SK-N-SH treated with all-trans-retinoic acid at 6 μM for 48 hours (cell line): ENCODE measurements around the gene EXD3.

Source experiments
- ATAC-seq: fragments of 200-7000 bp; cut with Tn5 transposase; 3 replicates; pipeline ENCODE4 v1.9.1; 2020; ENCODE audit warnings: mild to moderate bottlenecking, moderate library complexity
- ARNTL ChIP-seq: fragments of 450-650 bp; formaldehyde crosslinking; IDR thresholded peaks from 2 replicates; pipeline ENCODE4 v1.5.0; 2020; ENCODE audit warnings: low read depth, mild to moderate bottlenecking, moderate library complexity, borderline replicate concordance
- CSDC2 ChIP-seq: fragments of 250-450 bp; sonication (Bioruptor Pico); IDR thresholded peaks from 2 replicates; pipeline ENCODE4 v1.5.0; 2020; ENCODE audit warnings: mild to moderate bottlenecking, moderate library complexity
- ESRRG ChIP-seq: fragments of 250-450 bp; sonication (Bioruptor Pico); IDR thresholded peaks from 2 replicates; pipeline ENCODE4 v1.6.1; 2021; ENCODE audit warnings: mild to moderate bottlenecking
- GLIS3 ChIP-seq: fragments of 250-450 bp; sonication (Bioruptor Pico); IDR thresholded peaks from 2 replicates; pipeline ENCODE4 v1.5.0; 2020; ENCODE audit warnings: mild to moderate bottlenecking, moderate library complexity
- ISL1 ChIP-seq: fragments of 250-450 bp; sonication (Bioruptor Pico); IDR thresholded peaks from 2 replicates; pipeline ENCODE4 v2.1.2; 2022; ENCODE audit warnings: mild to moderate bottlenecking, moderate library complexity
- OSR1 ChIP-seq: fragments of 250-450 bp; sonication (Bioruptor Pico); IDR thresholded peaks from 2 replicates; pipeline ENCODE4 v1.8.0; 2022; ENCODE audit warnings: moderate library complexity, mild to moderate bottlenecking, inconsistent platforms
- RARB ChIP-seq: fragments of 250-450 bp; sonication (Bioruptor Pico); IDR thresholded peaks from 2 replicates; pipeline ENCODE4 v1.8.0; 2021; ENCODE audit warnings: mild to moderate bottlenecking, moderate library complexity
- TCF4 ChIP-seq: fragments of 250-450 bp; sonication (Bioruptor Pico); IDR thresholded peaks from 2 replicates; pipeline ENCODE4 v1.8.0; 2021; ENCODE audit warnings: mild to moderate bottlenecking, moderate library complexity, borderline replicate concordance
- ZC3H10 ChIP-seq: fragments of 250-450 bp; sonication (Bioruptor Pico); IDR thresholded peaks from 2 replicates; pipeline ENCODE4 v1.5.1; 2021; ENCODE audit warnings: mild to moderate bottlenecking, moderate library complexity
- ZFP30 ChIP-seq: fragments of 450-650 bp; formaldehyde crosslinking; IDR thresholded peaks from 2 replicates; pipeline ENCODE4 v1.5.0; 2022; ENCODE audit warnings: mild to moderate bottlenecking, moderate library complexity
- ZNF565 ChIP-seq: fragments of 450-650 bp; formaldehyde crosslinking; conservative IDR thresholded peaks from 2 replicates; pipeline ENCODE4 v1.5.0; 2020; ENCODE audit warnings: low read depth, mild to moderate bottlenecking, moderate library complexity
- ZNF70 ChIP-seq: fragments of 450-650 bp; formaldehyde crosslinking; IDR thresholded peaks from 2 replicates; pipeline ENCODE4 v1.5.0; 2020; ENCODE audit warnings: mild to moderate bottlenecking, moderate library complexity
- ZNF8 ChIP-seq: fragments of 450-650 bp; formaldehyde crosslinking; IDR thresholded peaks from 2 replicates; pipeline ENCODE4 v1.5.0; 2020; ENCODE audit warnings: mild to moderate bottlenecking, moderate library complexity
- TF ChIP-seq, protein P1 (sequence below): fragments of 250-450 bp; sonication (Bioruptor Pico); IDR thresholded peaks from 2 replicates; pipeline ENCODE4 v1.5.1; 2020; ENCODE audit warnings: low read depth, mild to moderate bottlenecking, moderate library complexity
- TF ChIP-seq, protein P2 (sequence below): fragments of 250-450 bp; sonication (Bioruptor Pico); IDR thresholded peaks from 2 replicates; pipeline ENCODE4 v1.8.0; 2021; ENCODE audit warnings: low read depth, mild to moderate bottlenecking, moderate library complexity, borderline replicate concordance
- TF ChIP-seq, protein P3 (sequence below): fragments of 250-450 bp; sonication (Bioruptor Pico); IDR thresholded peaks from 2 replicates; pipeline ENCODE4 v1.5.1; 2021; ENCODE audit warnings: mild to moderate bottlenecking, moderate library complexity
- TF ChIP-seq, protein P4 (sequence below): fragments of 250-450 bp; sonication (Bioruptor Pico); IDR thresholded peaks from 2 replicates; pipeline ENCODE4 v1.8.0; 2020; ENCODE audit warnings: mild to moderate bottlenecking, moderate library complexity, borderline replicate concordance
- TF ChIP-seq, protein P5 (sequence below): fragments of 250-450 bp; sonication (Bioruptor Pico); IDR thresholded peaks from 2 replicates; pipeline ENCODE4 v1.5.0; 2020; ENCODE audit warnings: mild to moderate bottlenecking, moderate library complexity

Gene EXD3

DNA sequence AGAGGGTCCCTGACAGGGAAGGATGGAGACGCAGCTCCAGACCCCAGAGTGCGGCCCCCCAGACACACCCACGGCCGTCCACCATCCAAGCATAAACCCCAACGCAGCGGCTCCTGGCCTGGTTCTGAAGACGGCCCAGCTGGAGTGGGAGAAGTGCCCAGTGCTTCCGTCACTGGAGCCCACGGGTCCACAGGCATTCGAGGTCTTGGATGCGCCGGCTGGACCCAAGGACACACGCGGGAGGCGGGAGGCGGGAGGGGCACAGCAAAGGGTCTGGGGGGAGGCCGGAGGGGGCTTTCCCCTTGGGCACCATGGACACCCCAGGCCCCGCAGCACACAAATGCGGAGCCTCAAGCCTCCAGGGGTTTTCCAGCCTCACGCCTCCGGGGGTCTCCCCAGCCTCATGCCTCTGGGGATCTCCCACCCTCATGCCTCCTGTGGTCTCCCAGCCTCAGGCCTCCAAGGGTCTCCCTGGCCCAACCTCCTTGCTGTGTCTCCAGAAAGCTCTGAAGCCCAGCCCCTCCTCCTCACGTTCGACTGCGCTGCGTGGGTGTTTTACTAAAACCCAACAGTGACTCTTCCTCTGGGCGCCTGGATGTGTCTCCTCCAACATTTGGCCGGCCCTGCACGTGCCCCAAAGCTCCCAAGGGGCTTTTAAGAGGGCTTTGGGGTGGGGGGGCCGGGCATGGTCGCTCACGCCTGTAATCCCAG is 15.2 kb downstream of the EXD3 start:
- TF ChIP-seq, protein P1, sequence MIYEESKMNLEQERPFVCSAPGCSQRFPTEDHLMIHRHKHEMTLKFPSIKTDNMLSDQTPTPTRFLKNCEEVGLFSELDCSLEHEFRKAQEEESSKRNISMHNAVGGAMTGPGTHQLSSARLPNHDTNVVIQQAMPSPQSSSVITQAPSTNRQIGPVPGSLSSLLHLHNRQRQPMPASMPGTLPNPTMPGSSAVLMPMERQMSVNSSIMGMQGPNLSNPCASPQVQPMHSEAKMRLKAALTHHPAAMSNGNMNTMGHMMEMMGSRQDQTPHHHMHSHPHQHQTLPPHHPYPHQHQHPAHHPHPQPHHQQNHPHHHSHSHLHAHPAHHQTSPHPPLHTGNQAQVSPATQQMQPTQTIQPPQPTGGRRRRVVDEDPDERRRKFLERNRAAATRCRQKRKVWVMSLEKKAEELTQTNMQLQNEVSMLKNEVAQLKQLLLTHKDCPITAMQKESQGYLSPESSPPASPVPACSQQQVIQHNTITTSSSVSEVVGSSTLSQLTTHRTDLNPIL (CRISPR knock-in tag), result no peak
- TF ChIP-seq GLIS3 (no peak), ISL1 (CRISPR knock-in tag) (no peak), ZNF8 (CRISPR knock-in tag) (no peak), CSDC2 (CRISPR knock-in tag) (no peak), RARB (CRISPR knock-in tag) (no peak), OSR1 (CRISPR knock-in tag) (no peak), ZNF565 (CRISPR knock-in tag) (no peak)
- TF ChIP-seq, protein P2, sequence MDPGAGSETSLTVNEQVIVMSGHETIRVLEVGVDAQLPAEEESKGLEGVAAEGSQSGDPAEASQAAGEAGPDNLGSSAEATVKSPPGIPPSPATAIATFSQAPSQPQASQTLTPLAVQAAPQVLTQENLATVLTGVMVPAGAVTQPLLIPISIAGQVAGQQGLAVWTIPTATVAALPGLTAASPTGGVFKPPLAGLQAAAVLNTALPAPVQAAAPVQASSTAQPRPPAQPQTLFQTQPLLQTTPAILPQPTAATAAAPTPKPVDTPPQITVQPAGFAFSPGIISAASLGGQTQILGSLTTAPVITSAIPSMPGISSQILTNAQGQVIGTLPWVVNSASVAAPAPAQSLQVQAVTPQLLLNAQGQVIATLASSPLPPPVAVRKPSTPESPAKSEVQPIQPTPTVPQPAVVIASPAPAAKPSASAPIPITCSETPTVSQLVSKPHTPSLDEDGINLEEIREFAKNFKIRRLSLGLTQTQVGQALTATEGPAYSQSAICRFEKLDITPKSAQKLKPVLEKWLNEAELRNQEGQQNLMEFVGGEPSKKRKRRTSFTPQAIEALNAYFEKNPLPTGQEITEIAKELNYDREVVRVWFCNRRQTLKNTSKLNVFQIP, result no peak
- no peak for ATAC-seq

DNA sequence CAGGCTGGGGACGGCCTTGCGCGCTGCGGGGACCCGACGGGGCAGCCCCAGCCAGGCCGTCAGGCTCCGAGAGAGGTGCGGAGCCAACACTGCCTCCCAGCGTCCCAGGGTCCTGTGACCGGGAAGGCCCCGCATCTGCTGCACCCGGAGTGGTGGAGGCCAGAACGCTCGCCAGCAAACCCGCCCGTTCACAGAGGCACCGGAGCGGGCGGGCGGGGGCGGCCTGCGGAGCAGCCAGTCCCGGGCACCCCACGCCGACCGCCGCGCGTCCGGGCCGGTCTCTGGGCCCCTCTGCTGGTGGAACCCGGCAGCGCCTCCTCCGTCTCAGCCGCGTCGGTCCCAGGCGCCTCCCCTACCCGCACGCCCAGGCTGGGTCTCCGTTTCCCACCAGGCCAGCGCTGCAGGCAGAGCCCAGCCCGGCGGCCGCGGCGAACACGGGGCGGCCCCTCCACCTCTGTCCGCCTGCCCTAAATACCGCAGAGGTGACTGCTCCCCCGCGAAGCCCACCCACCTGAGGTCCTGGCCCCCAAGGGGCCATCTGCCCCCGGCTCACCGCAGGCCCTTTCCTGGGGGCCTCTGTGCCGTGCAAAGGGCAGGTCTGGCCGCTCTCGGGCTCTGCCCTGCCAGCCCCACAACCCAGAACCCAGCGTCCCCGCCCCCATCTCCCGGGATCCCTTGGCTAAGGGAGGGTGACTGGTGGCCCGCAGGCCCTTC is 15.9 kb downstream of the EXD3 start:
- peak; percentile 92 for ATAC-seq

DNA sequence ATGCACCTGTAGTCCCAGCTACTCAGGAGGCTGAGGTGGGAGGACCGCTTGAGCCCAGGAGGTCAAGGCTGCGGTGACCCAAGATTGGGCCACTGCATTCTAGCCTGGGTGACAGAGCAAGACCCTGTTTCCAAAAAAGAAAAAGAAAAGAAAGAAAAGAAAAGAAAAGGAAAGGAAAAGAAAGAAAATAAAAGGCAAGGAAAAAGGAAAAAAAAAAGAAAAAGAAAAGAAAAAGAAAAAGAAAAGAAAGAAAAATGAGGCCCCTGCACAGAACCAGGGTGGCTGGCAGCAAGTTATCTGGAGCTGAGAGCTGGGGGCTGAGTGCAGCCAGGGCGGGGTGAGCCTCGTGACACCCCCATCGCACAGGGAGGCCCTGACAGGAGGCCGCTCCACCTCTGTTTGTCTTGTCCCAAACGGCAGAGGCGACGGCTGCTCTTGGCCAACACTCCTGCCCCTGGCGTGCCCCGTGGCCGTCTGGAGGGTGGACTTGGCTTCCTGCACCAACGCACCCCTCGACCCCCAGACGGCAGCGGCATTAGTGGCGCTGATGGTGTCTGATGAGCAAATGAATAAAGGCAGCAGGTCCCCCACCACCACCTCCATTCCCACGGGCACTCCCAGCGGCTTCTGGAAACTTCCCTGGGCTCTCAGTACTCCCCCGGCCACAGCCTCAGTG is 16.7 kb downstream of the EXD3 start:
- TF ChIP-seq ARNTL (CRISPR knock-in tag), result no peak
- TF ChIP-seq, protein P3, sequence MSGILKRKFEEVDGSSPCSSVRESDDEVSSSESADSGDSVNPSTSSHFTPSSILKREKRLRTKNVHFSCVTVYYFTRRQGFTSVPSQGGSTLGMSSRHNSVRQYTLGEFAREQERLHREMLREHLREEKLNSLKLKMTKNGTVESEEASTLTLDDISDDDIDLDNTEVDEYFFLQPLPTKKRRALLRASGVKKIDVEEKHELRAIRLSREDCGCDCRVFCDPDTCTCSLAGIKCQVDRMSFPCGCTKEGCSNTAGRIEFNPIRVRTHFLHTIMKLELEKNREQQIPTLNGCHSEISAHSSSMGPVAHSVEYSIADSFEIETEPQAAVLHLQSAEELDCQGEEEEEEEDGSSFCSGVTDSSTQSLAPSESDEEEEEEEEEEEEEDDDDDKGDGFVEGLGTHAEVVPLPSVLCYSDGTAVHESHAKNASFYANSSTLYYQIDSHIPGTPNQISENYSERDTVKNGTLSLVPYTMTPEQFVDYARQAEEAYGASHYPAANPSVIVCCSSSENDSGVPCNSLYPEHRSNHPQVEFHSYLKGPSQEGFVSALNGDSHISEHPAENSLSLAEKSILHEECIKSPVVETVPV, result no peak
- no peak for TF ChIP-seq ZC3H10 (CRISPR knock-in tag)
- no peak for TF ChIP-seq OSR1 (CRISPR knock-in tag)
- no peak for TF ChIP-seq ISL1 (CRISPR knock-in tag)
- TF ChIP-seq RARB (CRISPR knock-in tag), result no peak

More for the DNA sequence above, 15.9 kb downstream of the EXD3 start:
- TF ChIP-seq ARNTL (CRISPR knock-in tag), result no peak
- TF ChIP-seq, protein P2, result no peak
- no peak for TF ChIP-seq ZC3H10 (CRISPR knock-in tag)
- TF ChIP-seq CSDC2 (CRISPR knock-in tag), result no peak
- TF ChIP-seq ZNF565 (CRISPR knock-in tag), result no peak
- TF ChIP-seq TCF4, result no peak
- TF ChIP-seq ZFP30 (CRISPR knock-in tag), result no peak
- TF ChIP-seq, protein P4, sequence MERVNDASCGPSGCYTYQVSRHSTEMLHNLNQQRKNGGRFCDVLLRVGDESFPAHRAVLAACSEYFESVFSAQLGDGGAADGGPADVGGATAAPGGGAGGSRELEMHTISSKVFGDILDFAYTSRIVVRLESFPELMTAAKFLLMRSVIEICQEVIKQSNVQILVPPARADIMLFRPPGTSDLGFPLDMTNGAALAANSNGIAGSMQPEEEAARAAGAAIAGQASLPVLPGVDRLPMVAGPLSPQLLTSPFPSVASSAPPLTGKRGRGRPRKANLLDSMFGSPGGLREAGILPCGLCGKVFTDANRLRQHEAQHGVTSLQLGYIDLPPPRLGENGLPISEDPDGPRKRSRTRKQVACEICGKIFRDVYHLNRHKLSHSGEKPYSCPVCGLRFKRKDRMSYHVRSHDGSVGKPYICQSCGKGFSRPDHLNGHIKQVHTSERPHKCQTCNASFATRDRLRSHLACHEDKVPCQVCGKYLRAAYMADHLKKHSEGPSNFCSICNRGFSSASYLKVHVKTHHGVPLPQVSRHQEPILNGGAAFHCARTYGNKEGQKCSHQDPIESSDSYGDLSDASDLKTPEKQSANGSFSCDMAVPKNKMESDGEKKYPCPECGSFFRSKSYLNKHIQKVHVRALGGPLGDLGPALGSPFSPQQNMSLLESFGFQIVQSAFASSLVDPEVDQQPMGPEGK (CRISPR knock-in tag), result no peak
- no peak for TF ChIP-seq ESRRG (CRISPR knock-in tag)
- no peak for TF ChIP-seq ZNF70 (CRISPR knock-in tag)
- TF ChIP-seq, protein P5, sequence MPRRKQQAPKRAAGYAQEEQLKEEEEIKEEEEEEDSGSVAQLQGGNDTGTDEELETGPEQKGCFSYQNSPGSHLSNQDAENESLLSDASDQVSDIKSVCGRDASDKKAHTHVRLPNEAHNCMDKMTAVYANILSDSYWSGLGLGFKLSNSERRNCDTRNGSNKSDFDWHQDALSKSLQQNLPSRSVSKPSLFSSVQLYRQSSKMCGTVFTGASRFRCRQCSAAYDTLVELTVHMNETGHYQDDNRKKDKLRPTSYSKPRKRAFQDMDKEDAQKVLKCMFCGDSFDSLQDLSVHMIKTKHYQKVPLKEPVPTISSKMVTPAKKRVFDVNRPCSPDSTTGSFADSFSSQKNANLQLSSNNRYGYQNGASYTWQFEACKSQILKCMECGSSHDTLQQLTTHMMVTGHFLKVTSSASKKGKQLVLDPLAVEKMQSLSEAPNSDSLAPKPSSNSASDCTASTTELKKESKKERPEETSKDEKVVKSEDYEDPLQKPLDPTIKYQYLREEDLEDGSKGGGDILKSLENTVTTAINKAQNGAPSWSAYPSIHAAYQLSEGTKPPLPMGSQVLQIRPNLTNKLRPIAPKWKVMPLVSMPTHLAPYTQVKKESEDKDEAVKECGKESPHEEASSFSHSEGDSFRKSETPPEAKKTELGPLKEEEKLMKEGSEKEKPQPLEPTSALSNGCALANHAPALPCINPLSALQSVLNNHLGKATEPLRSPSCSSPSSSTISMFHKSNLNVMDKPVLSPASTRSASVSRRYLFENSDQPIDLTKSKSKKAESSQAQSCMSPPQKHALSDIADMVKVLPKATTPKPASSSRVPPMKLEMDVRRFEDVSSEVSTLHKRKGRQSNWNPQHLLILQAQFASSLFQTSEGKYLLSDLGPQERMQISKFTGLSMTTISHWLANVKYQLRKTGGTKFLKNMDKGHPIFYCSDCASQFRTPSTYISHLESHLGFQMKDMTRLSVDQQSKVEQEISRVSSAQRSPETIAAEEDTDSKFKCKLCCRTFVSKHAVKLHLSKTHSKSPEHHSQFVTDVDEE (CRISPR knock-in tag), result no peak

More for the DNA sequence above, 16.7 kb downstream of the EXD3 start:
- ATAC-seq, result no peak; the same call in 1 of the 3 replicates
